NCI-H1417 (cell line): ENCODE measurements around the gene AMTN.
"Not testable (repeated sequence)": the region's sequence is repeated elsewhere in the genome, so short reads cannot be mapped to it uniquely, and the experiment has no call there.

Experiments used
- DNase-seq, 3 experiments: peaks; one replicate each; lab custom pipeline; 2025; lab: John Stamatoyannopoulos, UW

The AMTN gene, protein sequence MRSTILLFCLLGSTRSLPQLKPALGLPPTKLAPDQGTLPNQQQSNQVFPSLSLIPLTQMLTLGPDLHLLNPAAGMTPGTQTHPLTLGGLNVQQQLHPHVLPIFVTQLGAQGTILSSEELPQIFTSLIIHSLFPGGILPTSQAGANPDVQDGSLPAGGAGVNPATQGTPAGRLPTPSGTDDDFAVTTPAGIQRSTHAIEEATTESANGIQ

DNA sequence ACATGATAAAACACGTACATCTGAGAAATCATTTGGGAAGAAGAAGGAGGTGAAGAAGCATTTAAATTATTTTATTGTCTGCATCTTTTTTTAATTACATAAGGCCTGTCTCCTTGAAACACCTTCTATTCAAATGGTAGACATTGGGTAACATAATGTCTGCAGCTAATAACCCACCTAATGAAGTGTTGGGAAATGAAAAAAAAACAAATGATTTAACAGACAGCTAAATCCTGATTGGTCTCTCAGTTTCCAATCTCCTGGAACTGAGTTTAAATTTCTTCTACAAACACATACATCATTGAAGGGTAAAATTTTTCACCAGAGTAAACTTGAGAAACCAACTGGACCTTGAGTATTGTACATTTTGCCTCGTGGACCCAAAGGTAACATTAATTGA, at the start of gene AMTN:
Gene AMTN (plus strand): TSS at position 301 of the 400 bp plus-strand sequence. CDS start 209 bp downstream, outside the sequence.
- DNase-seq = peak in 1 of 3 experiments; percentile 65

DNA sequence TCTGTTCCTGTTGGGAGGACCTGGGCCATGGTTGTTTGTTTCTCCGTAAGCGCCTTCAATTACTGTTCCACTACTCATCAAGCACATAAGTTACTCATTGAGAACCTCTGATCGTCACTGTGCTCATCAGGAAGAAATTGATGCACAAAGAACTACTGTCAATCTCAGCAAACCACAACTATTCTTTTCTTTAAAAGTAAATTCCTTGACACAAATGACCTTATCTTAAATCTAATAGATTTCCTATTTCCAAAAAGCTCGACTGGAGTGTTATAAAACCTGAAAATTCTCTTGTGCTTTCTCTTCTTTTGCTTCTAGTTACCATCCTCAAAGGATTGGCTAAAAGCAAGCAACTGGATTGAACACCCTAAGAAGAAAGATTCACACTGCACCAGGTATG, 46.5 kb upstream of the AMTN start, which contains the start of gene MUC7:
Gene MUC7 (plus strand): TSS at position 301 of the 400 bp plus-strand sequence. CDS start 1,825 bp downstream, outside the sequence.
- no peak for DNase-seq

DNA sequence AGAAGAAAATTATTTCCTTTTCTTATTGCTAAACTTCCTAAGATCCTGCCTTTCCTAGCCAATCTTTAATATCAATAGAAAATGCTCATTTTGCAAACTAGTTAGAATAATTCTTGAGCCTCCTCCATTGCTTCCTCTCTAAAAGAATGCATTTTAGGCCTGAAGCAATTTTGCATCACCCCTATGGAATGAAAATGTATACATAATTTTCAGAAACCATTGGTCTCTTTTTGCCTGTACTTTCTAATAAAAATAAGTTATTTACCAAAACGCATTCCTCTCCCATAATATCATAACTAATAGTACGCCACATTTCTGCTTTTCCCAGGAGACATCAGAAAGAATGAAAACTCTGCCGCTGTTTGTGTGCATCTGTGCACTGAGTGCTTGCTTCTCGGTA, 44.7 kb upstream of the AMTN start:
- DNase-seq = no peak

DNA sequence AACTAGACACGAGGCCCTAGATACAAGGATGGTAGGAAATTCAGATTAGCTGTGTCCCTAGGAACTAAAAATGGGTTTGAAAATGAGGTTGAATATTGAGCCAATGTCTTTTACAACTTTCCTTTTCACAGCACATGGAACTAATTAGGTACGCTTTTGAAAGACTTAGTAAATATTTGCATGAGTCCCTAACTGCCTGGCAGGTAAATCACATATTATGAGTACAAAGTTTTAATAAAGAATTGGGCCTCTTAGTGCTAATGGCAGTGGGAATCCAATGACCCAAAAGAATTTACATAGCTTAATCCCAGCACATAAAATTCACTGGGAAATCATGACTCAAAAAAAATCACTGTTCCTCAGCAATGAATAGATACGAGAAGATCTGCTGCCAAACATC, 29.6 kb upstream of the AMTN start:
- peak in 1 of 3 experiments; percentile 20 for DNase-seq

DNA sequence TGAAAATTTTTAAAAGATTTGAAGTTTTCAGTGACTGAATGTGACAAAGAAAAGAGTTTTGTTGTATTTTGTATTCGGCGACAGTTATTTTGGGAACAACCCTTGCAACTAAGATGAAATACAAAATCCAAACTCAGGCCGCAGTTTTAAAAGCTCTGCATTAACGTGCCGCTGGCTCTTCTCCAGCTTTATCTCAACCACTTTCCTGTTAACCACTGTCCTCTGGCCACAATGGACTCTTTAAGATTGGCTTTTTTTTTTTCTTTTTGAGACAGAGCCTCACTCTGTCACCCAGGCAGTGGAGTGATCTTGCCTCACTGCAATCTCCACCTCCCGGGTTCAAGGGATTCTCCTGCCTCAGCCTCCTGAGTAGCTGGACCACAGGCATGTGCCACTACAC, 22.1 kb upstream of the AMTN start:
- no peak for DNase-seq

DNA sequence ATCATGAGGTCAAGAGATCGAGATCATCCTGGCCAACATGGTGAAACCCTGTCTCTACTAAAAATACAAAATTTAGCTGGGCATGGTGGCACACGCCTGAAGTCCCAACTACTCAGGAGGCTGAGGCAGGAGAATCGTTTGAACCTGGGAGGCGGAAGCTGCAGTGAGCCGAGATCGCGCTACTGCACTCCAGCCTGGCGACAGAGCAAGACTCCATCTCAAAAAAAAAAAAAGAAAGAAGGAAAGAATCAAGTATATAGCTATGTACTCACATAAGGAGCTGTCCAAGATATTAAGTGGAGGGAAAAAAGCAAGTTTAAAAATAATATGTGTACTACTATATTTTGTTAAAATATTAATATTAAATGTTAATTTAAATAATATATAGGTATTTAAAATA, 16.5 kb upstream of the AMTN start:
- DNase-seq = not testable (repeated sequence)

DNA sequence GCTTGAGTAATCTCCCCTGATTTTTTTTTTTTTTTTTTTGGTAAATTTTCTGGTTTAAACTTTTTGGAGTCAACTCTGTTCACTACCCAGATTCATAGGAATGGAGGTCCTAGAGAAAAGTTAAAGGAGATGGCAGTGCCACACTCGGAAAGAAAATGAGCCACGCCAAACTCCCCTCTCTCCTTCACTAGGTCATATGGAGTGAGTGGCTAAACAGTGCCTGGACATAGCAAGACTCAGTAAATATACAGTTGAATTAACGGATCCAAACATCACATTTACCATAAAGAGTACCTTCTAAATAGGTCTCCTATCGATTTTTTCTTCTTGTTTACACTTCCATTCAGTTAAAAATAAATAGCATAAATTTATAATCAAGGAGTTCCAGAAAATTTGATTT, 13.6 kb upstream of the AMTN start:
- no peak for DNase-seq

DNA sequence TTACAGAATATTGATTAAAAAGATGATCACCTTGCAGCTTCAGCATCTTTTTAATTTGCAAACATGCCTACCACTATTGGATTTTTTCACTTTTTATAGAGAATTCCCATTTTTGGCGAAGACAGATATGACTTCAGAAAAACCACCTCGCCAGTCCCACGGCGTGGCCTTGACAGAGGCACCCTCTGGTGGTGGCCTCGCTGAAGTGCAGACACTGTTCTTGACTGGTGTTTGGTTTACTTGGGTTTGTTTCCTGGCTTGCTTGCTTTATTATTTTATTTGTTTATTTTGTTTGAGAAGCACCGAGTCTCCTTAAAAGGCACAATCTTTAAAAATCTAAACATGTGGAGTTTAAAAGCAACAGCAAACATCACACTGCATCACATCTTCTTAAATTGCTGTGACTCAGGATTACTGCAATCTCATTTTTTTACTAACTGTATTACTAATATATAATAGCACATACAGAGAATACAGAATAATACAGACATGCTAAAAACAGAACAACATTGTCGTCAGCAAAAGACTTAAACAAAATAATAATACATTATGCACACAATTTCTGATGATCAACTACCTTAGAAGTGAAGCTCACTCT, 13.1 kb upstream of the AMTN start:
- DNase-seq = peak; percentile 22 to 67 (median 54)

DNA sequence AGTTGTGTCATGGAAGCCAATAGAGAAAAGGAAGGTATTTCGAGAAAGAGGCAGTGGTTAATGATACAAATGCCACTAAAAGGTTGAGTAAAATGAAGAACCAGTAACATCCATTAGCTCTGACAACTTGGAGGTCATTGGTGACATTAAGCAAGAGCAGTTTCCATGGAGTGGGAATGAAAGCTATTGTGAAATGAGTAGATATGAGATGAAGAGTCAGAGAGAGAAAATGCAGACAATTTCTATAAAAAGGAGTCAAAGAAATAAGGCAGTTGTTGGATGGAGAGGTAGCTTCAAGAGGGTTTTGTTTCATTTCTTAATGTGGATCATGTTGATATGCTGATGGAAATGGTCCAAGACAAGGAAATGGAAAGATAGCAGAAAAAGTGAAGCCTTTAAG, 9.6 kb upstream of the AMTN start:
- DNase-seq = no peak

DNA sequence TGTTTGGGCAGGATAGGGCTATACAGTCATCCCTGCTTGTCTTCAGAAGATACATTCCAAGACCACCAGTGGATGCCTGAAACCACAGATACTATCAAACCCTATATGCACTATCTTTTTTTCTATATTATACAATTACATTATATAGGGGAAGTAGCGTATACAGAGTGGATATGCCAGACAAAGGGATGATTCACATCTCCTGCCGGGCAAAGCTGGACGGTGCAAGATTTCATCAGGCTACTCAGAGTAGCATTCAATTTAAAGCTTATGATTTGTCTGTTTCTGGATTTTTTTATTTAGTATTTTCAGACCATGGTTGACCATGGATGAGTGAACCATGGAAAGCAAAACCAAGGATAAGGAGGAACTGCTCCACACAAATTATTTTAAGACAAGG, 7.0 kb upstream of the AMTN start:
- no peak for DNase-seq

DNA sequence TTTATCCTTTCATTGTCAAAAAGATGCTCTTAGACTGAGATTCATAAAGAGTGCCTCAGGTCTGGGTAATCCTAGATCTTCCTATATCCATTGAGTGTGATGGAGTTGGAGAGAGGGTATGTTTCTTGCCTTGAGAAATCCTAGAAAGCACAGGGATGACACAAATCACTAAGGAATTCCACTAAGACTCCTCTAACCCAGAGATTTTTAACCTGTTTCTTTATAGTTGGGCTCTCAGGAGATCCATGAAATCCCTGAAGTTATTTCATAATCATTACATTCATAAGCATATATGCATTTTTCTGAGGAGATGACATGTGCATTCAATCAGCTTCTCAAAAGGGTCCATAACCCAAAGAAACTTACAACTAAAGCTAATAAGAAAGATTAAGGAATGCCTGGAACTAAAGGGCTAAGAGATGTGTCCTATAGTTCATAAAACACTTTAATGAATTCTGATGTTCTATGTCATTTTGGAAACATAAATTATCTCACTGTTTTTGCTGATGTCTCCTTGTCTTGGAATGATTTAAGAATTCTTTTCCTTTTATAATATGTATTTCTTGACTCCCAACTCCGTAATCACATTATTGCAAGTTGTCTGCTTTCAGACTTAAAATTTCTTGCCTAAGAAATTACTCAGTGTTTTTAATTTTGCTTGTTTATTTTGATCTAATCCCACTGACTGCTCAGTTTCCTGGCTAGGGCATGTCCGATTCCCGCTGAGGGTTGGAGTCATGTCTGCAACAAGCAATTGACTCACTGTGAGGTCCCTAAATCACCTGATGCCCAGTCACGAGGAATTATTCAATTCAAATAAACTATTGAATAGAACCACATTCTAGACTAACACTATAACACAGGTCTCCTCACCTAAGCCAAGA, 2.8 kb upstream of the AMTN start:
- DNase-seq = no peak

DNA sequence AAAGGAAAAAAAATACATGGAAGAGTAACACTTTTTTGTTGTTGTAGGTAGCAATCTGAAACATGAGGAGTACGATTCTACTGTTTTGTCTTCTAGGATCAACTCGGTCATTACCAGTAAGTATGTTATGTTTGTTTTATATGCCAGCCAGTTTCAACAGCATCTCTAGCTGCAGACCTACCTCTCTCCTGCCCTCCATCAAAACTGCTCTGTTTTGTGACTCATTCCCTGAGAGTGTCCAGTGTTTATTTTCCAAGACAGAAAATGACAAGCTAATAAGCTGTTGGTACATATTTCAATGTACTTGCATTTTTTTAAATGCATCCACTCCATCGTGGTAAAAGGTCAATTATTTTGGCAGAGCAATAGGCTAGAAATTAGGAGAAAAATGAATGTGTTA, 347 bp downstream of the AMTN start:
- DNase-seq = peak in 2 of 3 experiments; percentile 13 to 79

DNA sequence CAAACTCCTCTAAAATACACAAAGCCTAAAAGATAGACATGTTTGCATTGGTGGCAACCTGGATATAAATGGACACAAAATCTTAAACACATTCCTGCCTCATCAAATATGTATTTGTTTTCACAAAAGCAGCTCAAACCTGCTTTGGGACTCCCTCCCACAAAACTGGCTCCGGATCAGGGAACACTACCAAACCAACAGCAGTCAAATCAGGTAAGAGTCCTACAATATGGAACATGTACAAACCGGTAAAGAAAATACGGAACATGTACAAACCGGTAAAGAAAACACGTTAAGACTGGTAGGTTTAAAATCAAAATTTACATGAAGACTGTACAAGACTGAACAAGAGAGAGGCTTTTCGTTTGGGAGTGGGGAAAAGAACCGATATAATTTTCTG, 4.3 kb downstream of the AMTN start:
- DNase-seq = no peak

DNA sequence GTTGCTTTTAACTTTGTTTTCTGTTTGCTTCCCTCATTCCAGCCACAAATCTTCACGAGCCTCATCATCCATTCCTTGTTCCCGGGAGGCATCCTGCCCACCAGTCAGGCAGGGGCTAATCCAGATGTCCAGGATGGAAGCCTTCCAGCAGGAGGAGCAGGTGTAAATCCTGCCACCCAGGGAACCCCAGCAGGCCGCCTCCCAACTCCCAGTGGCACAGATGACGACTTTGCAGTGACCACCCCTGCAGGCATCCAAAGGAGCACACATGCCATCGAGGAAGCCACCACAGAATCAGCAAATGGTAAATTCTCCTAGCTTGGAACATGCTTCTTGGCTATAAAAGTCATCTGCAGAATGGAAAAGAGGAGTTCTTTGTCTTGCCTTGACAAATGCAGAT, 12.6 kb downstream of the AMTN start:
- DNase-seq = no peak

DNA sequence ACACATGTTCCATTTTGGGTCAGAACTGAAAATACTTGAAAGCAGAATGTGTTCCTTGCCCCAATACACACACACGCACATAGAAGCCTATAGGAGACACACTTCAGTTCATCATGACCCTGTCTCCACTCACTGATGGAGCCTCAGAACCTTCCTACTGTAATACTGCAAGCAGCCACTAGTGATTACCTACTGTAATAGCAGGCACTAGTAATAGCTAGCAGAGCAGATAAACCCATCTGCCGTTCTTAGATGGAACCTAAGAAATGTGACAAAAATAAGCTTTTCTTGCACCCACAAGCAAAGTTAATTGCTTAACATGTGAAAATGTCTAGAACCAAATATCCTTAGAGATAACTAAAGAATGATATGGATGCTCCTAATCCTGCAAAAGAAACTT, 13.6 kb downstream of the AMTN start:
- no peak for DNase-seq

DNA sequence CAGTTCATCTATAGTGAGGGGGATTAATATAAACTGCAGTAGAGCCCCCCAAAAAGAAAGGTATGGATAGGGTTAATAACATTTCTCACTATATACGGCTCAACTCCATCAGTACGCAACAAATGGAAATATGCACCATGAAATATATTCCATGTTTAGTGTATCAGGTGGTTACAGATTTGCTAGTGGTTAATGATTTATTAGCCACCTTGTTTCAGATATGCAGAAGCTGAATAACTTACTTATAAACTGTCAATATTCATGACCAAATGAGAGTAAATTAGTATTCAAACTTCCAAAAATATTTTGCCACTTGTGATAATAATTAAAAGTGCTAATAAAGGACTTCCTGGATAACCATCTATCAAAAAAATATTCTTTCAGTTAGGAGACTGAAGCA, 14.8 kb downstream of the AMTN start:
- no peak for DNase-seq

DNA sequence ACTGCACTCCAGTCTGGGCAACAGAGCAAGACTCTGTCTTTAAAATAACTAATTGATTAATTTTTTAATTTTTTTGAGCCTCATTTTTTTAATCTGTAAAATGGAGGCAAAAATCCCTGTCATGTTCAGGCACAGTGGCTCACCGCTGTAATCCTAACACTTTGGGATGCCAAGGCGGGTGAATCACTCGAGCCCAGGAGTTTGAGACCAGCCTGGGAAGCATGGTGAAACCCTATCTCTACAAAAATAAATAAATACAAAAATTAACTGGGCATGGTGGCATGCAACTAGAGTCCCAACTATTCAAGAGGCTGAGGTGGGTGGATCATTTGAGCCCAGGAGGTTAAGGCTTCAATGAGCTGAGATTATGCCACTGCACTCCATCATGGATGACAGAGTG, 15.4 kb downstream of the AMTN start:
- DNase-seq = no peak

DNA sequence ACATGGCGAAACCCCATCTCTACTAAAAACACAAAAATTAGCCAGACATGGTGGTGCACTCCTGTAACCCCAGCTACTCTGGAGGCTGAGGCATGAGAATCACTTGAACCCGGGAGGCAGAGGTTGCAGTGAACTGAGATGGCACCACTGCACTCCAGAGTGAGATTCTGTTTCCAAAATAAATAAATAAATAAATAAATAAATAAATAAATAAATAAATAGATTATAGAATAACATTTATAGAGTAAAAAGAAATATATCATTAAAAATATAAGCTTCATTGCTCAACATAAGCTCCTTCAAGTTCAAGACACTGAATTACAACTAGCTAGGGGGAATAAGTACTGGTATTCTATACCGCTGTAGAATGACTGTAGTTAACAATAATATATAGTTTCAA, 16.5 kb downstream of the AMTN start:
- not testable (repeated sequence) for DNase-seq

DNA sequence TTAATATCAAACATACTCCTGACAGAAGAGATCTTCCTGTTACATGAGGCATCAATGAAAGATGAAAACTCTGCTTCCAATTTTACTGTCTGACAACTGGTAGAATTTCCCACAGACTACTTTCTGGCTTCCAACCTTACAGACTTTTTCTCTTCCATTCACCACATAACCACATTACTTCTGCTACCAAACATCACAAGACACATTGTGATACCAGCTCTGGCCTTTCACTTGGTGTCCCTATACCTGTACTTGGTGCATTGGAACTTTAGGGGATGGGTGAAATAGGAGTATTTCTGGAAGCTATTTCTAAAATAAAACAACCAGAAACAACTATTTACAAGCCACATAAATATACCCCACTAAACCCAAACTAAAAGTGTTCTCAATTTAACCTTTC, 20.5 kb downstream of the AMTN start:
- DNase-seq = no peak

DNA sequence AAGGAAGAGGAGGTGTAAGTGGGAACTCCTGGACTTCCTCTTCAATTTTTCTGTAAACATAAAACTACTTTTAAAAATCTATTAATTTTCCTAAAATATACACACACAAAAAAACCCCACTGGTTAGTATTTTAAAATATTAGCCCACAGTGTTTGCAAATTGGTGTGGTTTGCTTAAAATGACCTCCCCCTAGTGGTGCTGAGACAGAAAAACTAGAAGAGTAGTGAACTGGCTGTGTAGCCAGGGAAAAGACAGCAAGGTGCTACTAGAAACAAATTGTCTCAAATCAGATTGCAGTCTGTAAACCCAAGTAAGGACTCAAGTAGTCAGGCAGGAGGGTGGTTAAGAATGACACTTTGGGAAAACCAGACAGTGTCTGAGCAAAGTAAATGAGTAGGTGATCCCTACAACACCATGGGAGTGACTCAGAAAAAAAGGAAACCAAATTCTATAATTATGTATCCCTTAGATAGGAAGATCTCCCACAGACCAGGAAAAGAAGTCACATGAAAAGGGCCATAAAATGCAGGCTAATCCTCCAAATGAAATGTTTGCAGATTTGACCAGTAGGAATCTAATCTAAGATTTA, 26.0 kb downstream of the AMTN start:
- DNase-seq = peak; percentile 7 to 38 (median 8)

DNA sequence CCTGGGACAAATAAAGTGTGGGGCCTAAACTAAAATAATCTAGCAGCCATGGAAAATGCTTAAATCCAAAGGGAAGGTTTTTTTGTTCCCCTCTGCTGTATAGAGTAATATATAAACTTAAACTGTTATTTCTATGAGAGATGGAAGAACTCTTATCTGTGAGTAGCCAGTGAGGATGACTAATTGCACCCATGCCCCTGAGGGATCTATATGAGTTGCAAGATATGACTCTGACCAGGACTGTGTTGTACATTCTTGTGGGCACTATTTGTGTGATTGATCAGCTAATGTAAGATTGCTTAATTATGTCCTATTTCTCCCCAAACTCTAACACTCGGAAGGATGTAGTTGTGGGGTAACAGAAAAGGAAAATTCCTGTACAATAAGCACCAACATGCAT, 38.5 kb downstream of the AMTN start:
- DNase-seq = no peak

DNA sequence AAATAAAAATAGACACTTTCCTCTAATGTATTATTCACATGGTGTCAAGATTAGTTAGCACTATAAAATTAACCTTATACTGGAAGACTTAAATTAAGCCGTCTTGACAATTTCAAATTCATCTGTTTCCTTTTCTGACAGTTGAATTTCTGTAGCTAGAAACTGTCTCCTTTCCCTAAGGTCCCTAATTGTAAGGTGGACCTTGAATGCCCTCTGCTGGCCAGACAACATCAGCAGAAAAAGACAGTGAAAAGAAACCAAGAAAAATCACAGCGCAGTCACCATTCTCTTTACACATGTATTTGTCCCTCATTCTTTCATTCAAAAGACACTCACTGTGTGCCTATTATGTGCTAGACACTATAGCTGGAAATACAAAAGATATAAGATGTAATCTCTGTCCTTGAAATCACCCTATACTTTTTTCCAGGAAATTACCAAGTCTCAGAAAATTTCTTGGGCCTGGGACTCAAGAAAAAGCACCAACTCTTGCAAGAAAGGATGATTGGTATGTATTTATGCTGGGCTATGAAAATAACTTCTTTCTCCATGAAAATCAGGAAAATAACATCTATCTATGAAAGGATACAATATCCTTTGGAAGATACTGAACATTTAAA, 41.0 kb downstream of the AMTN start:
- peak; percentile 29 to 81 (median 44) for DNase-seq
